Measurements from ENCODE around the gene CD44. TPM values are rescaled to one million over a fixed set of nuclear protein-coding genes. Genes with fewer than 3 reads are reported as not detected.

The CD44 gene
- total RNA-seq, 2 donors from 2014 or later: 321 to 613 TPM

GRCh38 chr11:35112056-35112845 lies 26.7 kb upstream of the CD44 start:
- Histone ChIP-seq H3K27ac (no peak overlapping the region), H3K4me1 (ENCODE audit: control insufficient read depth in 1 of 2, low read depth in 2 of 2) (peaks cover 19 to 20% of the 10 kb centered on the region in 2 donors), H3K27me3 (replicated peaks; ENCODE audit: insufficient read depth) (no peaks in the 10 kb centered on the region), H3K9me3 (no peaks in the 10 kb centered on the region), H3K36me3 (no peaks in the 10 kb centered on the region), H3K4me3 (no peak overlapping the region)
- DNase-seq (ENCODE audit: low spot score) (no peak), ATAC-seq (ENCODE audit: insufficient number of reproducible peaks, low FRiP score, low read depth) (no peak)
- TF ChIP-seq CTCF (IDR thresholded peaks at IDR 0.05): no peak

- H3K27me3 ChIP-seq (replicated peaks; ENCODE audit: insufficient read depth): no peaks in the 10 kb centered on the region
- no peak overlapping the region for H3K4me3 ChIP-seq
- no peak for TF ChIP-seq CTCF (IDR thresholded peaks at IDR 0.05)
- ATAC-seq (ENCODE audit: insufficient number of reproducible peaks, low FRiP score, low read depth) (no peak), DNase-seq (ENCODE audit: low spot score) (no peak)
- no peak overlapping the region for H3K27ac ChIP-seq
- no peaks in the 10 kb centered on the region for H3K9me3 ChIP-seq
- H3K4me1 ChIP-seq (ENCODE audit: control insufficient read depth in 1 of 2, low read depth in 2 of 2): peaks cover 20% of the 10 kb centered on the region in 2 donors
- H3K36me3 ChIP-seq: no peaks in the 10 kb centered on the region
Observed at GRCh38 chr11:35112846-35113105, 26.2 kb upstream of the CD44 start.

- no peaks in the 10 kb centered on the region for H3K9me3 ChIP-seq
- no peaks in the 10 kb centered on the region for H3K27me3 ChIP-seq (replicated peaks; ENCODE audit: insufficient read depth)
- no peaks in the 10 kb centered on the region for H3K36me3 ChIP-seq
- DNase-seq (ENCODE audit: low spot score) (no peak), ATAC-seq (ENCODE audit: insufficient number of reproducible peaks, low FRiP score, low read depth) (no peak)
- no peak overlapping the region for H3K27ac ChIP-seq
- no peak for TF ChIP-seq CTCF (IDR thresholded peaks at IDR 0.05)
- H3K4me3 ChIP-seq: no peak overlapping the region
- peaks cover 20% of the 10 kb centered on the region in 2 donors for H3K4me1 ChIP-seq (ENCODE audit: control insufficient read depth in 1 of 2, low read depth in 2 of 2)
Observed at GRCh38 chr11:35114906-35115687, 23.9 kb upstream of the CD44 start.

GRCh38 chr11:35115688-35116030 lies 23.3 kb upstream of the CD44 start:
- Histone ChIP-seq H3K9me3 (no peaks in the 10 kb centered on the region), H3K4me3 (no peak overlapping the region), H3K27me3 (replicated peaks; ENCODE audit: insufficient read depth) (no peaks in the 10 kb centered on the region), H3K4me1 (ENCODE audit: control insufficient read depth in 1 of 2, low read depth in 2 of 2) (peaks cover 20% of the 10 kb centered on the region in 2 donors), H3K27ac (no peak overlapping the region), H3K36me3 (no peaks in the 10 kb centered on the region)
- DNase-seq (ENCODE audit: low spot score) (no peak), ATAC-seq (ENCODE audit: insufficient number of reproducible peaks, low FRiP score, low read depth) (no peak)
- TF ChIP-seq CTCF (IDR thresholded peaks at IDR 0.05): no peak

- no peaks in the 10 kb centered on the region for H3K36me3 ChIP-seq
Observed at GRCh38 chr11:35116245-35116644, 22.7 kb upstream of the CD44 start.

More at GRCh38 chr11:35116245-35116644, 22.7 kb upstream of the CD44 start:
- no peak for TF ChIP-seq CTCF (IDR thresholded peaks at IDR 0.05)
- peak overlapping the region; percentile 35 to 45 for H3K27ac ChIP-seq
- peaks cover 16 to 20% of the 10 kb centered on the region in 2 donors for H3K4me1 ChIP-seq (ENCODE audit: control insufficient read depth in 1 of 2, low read depth in 2 of 2)
- no peaks in the 10 kb centered on the region for H3K27me3 ChIP-seq (replicated peaks; ENCODE audit: insufficient read depth)
- H3K4me3 ChIP-seq: no peak overlapping the region
- H3K9me3 ChIP-seq: no peaks in the 10 kb centered on the region
- ATAC-seq (ENCODE audit: insufficient number of reproducible peaks, low FRiP score, low read depth) (peak; percentile 57), DNase-seq (ENCODE audit: low spot score) (no peak)

Measured in thoracic aorta (tissue), 2 donors.